ENCODE measurements around the gene HEXA. TPM values are rescaled to one million over a fixed set of nuclear protein-coding genes. Genes with fewer than 3 reads are reported as not detected.
A peak's percentile ranks its signal among the peaks of the same experiment; 100 is the strongest.

The HEXA gene
- total RNA-seq, 1 experiment from 2014 or later = 199 TPM

GRCh38 chr15:72331021-72331420 lies 44.8 kb downstream of the HEXA start:
- ChIA-PET CTCF (no interaction called here), POLR2A (no interaction called here)
- H3K36me3 ChIP-seq (ENCODE audit: control insufficient read depth, insufficient read depth, low read length) = no peaks in the 10 kb centered on the region
- no TSS peak for BruUV-seq (replicated peaks)
- in situ Hi-C loops (cut with HindIII; ENCODE audit: low pct_unique_long_range_greater_than_20kb, low sequenced_read_pairs) (no loop called here), intact Hi-C loops (cut with micrococcal nuclease; ENCODE audit: unreplicated experiment) (no loop called here)
- no peaks in the 10 kb centered on the region for H3K9me3 ChIP-seq (ENCODE audit: control insufficient read depth, insufficient read depth, low read depth, low read length)
- H3K27me3 ChIP-seq (ENCODE audit: control insufficient read depth, insufficient read depth, low read length) = no peaks in the 10 kb centered on the region
- no peak overlapping the region for H3K27ac ChIP-seq (ENCODE audit: low read length)
- TF ChIP-seq POLR2AphosphoS5 (IDR thresholded peaks at IDR 0.05; ENCODE audit: low read depth, low read length) = no peak
- TF ChIP-seq TCF7L2 (IDR thresholded peaks at IDR 0.05; ENCODE audit: low read depth, low read length) = no peak
- no peak for TF ChIP-seq SIN3A (IDR thresholded peaks at IDR 0.05; ENCODE audit: borderline replicate concordance, insufficient read depth, low read depth, low read length)
- no peak for TF ChIP-seq CTCF (IDR thresholded peaks at IDR 0.05)
- TF ChIP-seq, protein P1, sequence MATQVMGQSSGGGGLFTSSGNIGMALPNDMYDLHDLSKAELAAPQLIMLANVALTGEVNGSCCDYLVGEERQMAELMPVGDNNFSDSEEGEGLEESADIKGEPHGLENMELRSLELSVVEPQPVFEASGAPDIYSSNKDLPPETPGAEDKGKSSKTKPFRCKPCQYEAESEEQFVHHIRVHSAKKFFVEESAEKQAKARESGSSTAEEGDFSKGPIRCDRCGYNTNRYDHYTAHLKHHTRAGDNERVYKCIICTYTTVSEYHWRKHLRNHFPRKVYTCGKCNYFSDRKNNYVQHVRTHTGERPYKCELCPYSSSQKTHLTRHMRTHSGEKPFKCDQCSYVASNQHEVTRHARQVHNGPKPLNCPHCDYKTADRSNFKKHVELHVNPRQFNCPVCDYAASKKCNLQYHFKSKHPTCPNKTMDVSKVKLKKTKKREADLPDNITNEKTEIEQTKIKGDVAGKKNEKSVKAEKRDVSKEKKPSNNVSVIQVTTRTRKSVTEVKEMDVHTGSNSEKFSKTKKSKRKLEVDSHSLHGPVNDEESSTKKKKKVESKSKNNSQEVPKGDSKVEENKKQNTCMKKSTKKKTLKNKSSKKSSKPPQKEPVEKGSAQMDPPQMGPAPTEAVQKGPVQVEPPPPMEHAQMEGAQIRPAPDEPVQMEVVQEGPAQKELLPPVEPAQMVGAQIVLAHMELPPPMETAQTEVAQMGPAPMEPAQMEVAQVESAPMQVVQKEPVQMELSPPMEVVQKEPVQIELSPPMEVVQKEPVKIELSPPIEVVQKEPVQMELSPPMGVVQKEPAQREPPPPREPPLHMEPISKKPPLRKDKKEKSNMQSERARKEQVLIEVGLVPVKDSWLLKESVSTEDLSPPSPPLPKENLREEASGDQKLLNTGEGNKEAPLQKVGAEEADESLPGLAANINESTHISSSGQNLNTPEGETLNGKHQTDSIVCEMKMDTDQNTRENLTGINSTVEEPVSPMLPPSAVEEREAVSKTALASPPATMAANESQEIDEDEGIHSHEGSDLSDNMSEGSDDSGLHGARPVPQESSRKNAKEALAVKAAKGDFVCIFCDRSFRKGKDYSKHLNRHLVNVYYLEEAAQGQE (IDR thresholded peaks at IDR 0.05; ENCODE audit: insufficient read depth in 1 of 2, low read depth in 2 of 2, low read length in 1 of 2) = no peak
- no peak overlapping the region for H3K4me3 ChIP-seq (ENCODE audit: low read depth in 2 of 2, low read length in 2 of 2)
- DNase-seq (ENCODE audit: low read depth, low spot score) = no peak
- no peaks in the 10 kb centered on the region for H3K4me1 ChIP-seq (ENCODE audit: control insufficient read depth, insufficient read depth, low read length)
- ATAC-seq = no peak

- no peak for DNase-seq (ENCODE audit: low read depth, low spot score)
- ChIA-PET CTCF (no interaction called here), POLR2A (no interaction called here)
- no peaks in the 10 kb centered on the region; the same call in 1 of the 2 replicates for H3K27me3 ChIP-seq (ENCODE audit: control insufficient read depth, insufficient read depth, low read length)
- H3K9me3 ChIP-seq (ENCODE audit: control insufficient read depth, insufficient read depth, low read depth, low read length) = 0 out of 2 replicates have a peak, but pooled peaks cover 9% of the 10 kb centered on the region
- H3K36me3 ChIP-seq (ENCODE audit: control insufficient read depth, insufficient read depth, low read length) = no peaks in the 10 kb centered on the region
- H3K4me1 ChIP-seq (ENCODE audit: control insufficient read depth, insufficient read depth, low read length) = peaks cover 5% of the 10 kb centered on the region; the same call in 1 of the 2 replicates
- no peak for ATAC-seq
- in situ Hi-C loops (cut with HindIII; ENCODE audit: low pct_unique_long_range_greater_than_20kb, low sequenced_read_pairs) = no loop called here
- H3K4me3 ChIP-seq (ENCODE audit: low read depth in 2 of 2, low read length in 2 of 2) = no peak overlapping the region
- intact Hi-C loops (cut with micrococcal nuclease; ENCODE audit: unreplicated experiment) = no loop called here
- TF ChIP-seq TCF7L2 (IDR thresholded peaks at IDR 0.05; ENCODE audit: low read depth, low read length) (no peak), CTCF (IDR thresholded peaks at IDR 0.05) (no peak), POLR2AphosphoS5 (IDR thresholded peaks at IDR 0.05; ENCODE audit: low read depth, low read length) (no peak), SIN3A (IDR thresholded peaks at IDR 0.05; ENCODE audit: borderline replicate concordance, insufficient read depth, low read depth, low read length) (no peak)
- TF ChIP-seq, protein P1 (IDR thresholded peaks at IDR 0.05; ENCODE audit: insufficient read depth in 1 of 2, low read depth in 2 of 2, low read length in 1 of 2) = no peak
- BruUV-seq (replicated peaks) = TSS peak; percentile 49
- H3K27ac ChIP-seq (ENCODE audit: low read length) = no peak overlapping the region
These were observed 52.1 kb downstream of the HEXA start for GRCh38 chr15:72323752-72324151.

Measured in Panc1 (cell line).